GM12891 (cell line): ENCODE measurements around the gene PANX2.
A peak's percentile ranks its signal among the peaks of the same experiment; 100 is the strongest.

Experiments used
- DNase-seq: peaks from one replicate; pipeline ENCODE4 v3.0.0; 2011; ENCODE audit warnings: low spot score; ENCODE audit not compliant: insufficient read length
- FAIRE-seq: peaks from 2 replicates; lab custom pipeline; 2011; peaks lifted over from hg19 to GRCh38; lab: Jason Lieb, UNC
- PAX5 ChIP-seq: IDR thresholded peaks from 2 replicates; pipeline ENCODE4 v1.6.1; 2011; ENCODE audit warnings: low read length, moderate library complexity, mild to moderate bottlenecking; ENCODE audit not compliant: insufficient read depth, severe bottlenecking
- POLR2A ChIP-seq: IDR thresholded peaks from 2 replicates; pipeline ENCODE4 v1.6.1; 2011; ENCODE audit warnings: low read depth, low read length, control low read depth
- POLR2AphosphoS5 ChIP-seq: IDR thresholded peaks from 2 replicates; pipeline ENCODE4 v1.6.1; 2011; ENCODE audit warnings: low read depth, low read length, control low read depth
- POU2F2 ChIP-seq: IDR thresholded peaks from 2 replicates; pipeline ENCODE4 v1.6.1; 2011; ENCODE audit warnings: low read depth, mild to moderate bottlenecking, control low read depth, low read length, moderate library complexity
- SPI1 ChIP-seq: IDR thresholded peaks from 2 replicates; pipeline ENCODE4 v1.6.1; 2011; ENCODE audit warnings: low read depth, low read length, control low read depth
- TAF1 ChIP-seq: IDR thresholded peaks from 2 replicates; pipeline ENCODE4 v1.6.1; 2011; ENCODE audit warnings: low read depth, low read length, control low read depth

The PANX2 gene

GRCh38 chr22:50207383-50208140 is 37.0 kb downstream of the PANX2 start:
- DNase-seq (no peak), FAIRE-seq (no peak)
- no peak for TF ChIP-seq POU2F2
- TF ChIP-seq POLR2A = no peak
- TF ChIP-seq SPI1 = no peak
- no peak for TF ChIP-seq TAF1

- no peak for FAIRE-seq
- DNase-seq = no peak
- TF ChIP-seq SPI1 (no peak), POLR2A (no peak), POLR2AphosphoS5 (no peak), POU2F2 (no peak), PAX5 (no peak), TAF1 (no peak)
Observed at GRCh38 chr22:50208430-50208938, 38.0 kb downstream of the PANX2 start.

- no peak for FAIRE-seq
- TF ChIP-seq SPI1 (no peak), POU2F2 (no peak), TAF1 (no peak), PAX5 (no peak), POLR2AphosphoS5 (no peak), POLR2A (no peak)
Observed at GRCh38 chr22:50208939-50209892, 38.7 kb downstream of the PANX2 start.

GRCh38 chr22:50209893-50210292 is 39.4 kb downstream of the PANX2 start:
- DNase-seq = peak; percentile 88
- FAIRE-seq = peak; percentile 94
- no peak for TF ChIP-seq SPI1
- no peak for TF ChIP-seq POU2F2
- no peak for TF ChIP-seq PAX5
- TF ChIP-seq TAF1 = no peak
- no peak for TF ChIP-seq POLR2AphosphoS5
- no peak for TF ChIP-seq POLR2A

More at GRCh38 chr22:50208939-50209892, 38.7 kb downstream of the PANX2 start:
- no peak for DNase-seq

- TF ChIP-seq POLR2A = no peak
- TF ChIP-seq TAF1 = no peak
- TF ChIP-seq POLR2AphosphoS5 = no peak
- no peak for TF ChIP-seq SPI1
- TF ChIP-seq POU2F2 = no peak
- TF ChIP-seq PAX5 = no peak
- DNase-seq = no peak
- no peak for FAIRE-seq
Observed at GRCh38 chr22:50210378-50211139, 40.0 kb downstream of the PANX2 start.

GRCh38 chr22:50211147-50211546 is 40.6 kb downstream of the PANX2 start:
- TF ChIP-seq SPI1 (no peak), TAF1 (no peak), PAX5 (no peak), POLR2A (no peak)
- FAIRE-seq (no peak), DNase-seq (no peak)

- TF ChIP-seq SPI1 = no peak
- TF ChIP-seq POLR2AphosphoS5 = no peak
- TF ChIP-seq PAX5 = no peak
- no peak for TF ChIP-seq TAF1
- DNase-seq = no peak
- no peak for FAIRE-seq
Observed at GRCh38 chr22:50213263-50213662, 42.7 kb downstream of the PANX2 start.

- FAIRE-seq (no peak), DNase-seq (no peak)
- no peak for TF ChIP-seq POLR2A
- TF ChIP-seq PAX5 = no peak
- TF ChIP-seq SPI1 = no peak
- no peak for TF ChIP-seq TAF1
- TF ChIP-seq POU2F2 = no peak
- TF ChIP-seq POLR2AphosphoS5 = no peak
Observed at GRCh38 chr22:50215297-50216054, 44.9 kb downstream of the PANX2 start.
